GM12892 (cell line): ENCODE data around the gene REPS2.

ENCODE experiments used
- POLR2A ChIP-seq: IDR thresholded peaks from 2 replicates; pipeline ENCODE4 v1.6.1; 2011; ENCODE audit warnings: low read depth, low read length, control low read depth
- POLR2AphosphoS5 ChIP-seq: IDR thresholded peaks from 2 replicates; pipeline ENCODE4 v1.6.1; 2011; ENCODE audit warnings: low read depth, low read length, control low read depth

GRCh38 chrX:16971694-16972093, 25.2 kb downstream of the REPS2 start:
- TF ChIP-seq POLR2A (no peak), POLR2AphosphoS5 (no peak)
